Activated T-helper 1 cell treated with anti-CD3 and anti-CD28 coated beads, Interleukin-12 subunit alpha, Interleukin-12 subunit beta, Interleukin-2, Interleukin-4 antibody, amounts not matched to agents 30 ng/mL and 10 ng/mL and 1 ng/mL, durations not matched to agents 14 hours and 24 hours and 36 hours (primary cell): ENCODE measurements around the gene SPATS2. TPM values are rescaled to one million over a fixed set of nuclear protein-coding genes. Genes with fewer than 3 reads are reported as not detected.

ENCODE experiments used
- DNase-seq: peaks from one replicate; pipeline ENCODE4 v3.0.0; 2021; ENCODE audit warnings: low spot score
- H3K27ac Mint-ChIP-seq: one replicate; pipeline ENCODE4 v1.8.0; 2021; ENCODE audit warnings: mild to moderate bottlenecking, mixed read lengths
- H3K27me3 Mint-ChIP-seq: one replicate; pipeline ENCODE4 v1.8.0; 2022; ENCODE audit warnings: mild to moderate bottlenecking, moderate library complexity, mixed read lengths; ENCODE audit not compliant: insufficient read depth
- H3K36me3 Mint-ChIP-seq: one replicate; pipeline ENCODE4 v1.8.0; 2021; ENCODE audit warnings: low read depth, mixed read lengths
- H3K4me1 Mint-ChIP-seq: one replicate; pipeline ENCODE4 v1.8.0; 2021; ENCODE audit warnings: low read depth, mixed read lengths
- H3K4me3 Mint-ChIP-seq: one replicate; pipeline ENCODE4 v1.8.0; 2021; ENCODE audit warnings: mild to moderate bottlenecking, moderate library complexity, mixed read lengths
- H3K9me3 Mint-ChIP-seq: one replicate; pipeline ENCODE4 v1.8.0; 2021; ENCODE audit warnings: mixed read lengths
- intact Hi-C: fragments of 100-400 bp; cut with micrococcal nuclease; formaldehyde crosslinking; loops from one replicate; pipeline ENCODE4 v1.15.1; 2024
- total RNA-seq: library from RNA; stranded (reverse); gene quantifications from 2 replicates; pipeline ENCODE4 v1.2.3, GENCODE V29; 2022

SPATS2 gene
- total RNA-seq, 1 donor from 2014 or later = 12.0 TPM

GRCh38 chr12:49568442-49569162 is 201.3 kb downstream of the SPATS2 start:
- Mint-ChIP-seq H3K4me3 (peak overlapping the region; percentile 95), H3K36me3 (peaks cover 13% of the 10 kb centered on the region), H3K9me3 (no peaks in the 10 kb centered on the region), H3K27ac (peak overlapping the region; percentile 96), H3K27me3 (no peaks in the 10 kb centered on the region), H3K4me1 (peaks cover 53% of the 10 kb centered on the region)
- intact Hi-C loops = loop anchor here (1.0 to 10.0 kb wide), 10 partner anchors 12 to 456 kb away; partner anchors contain the start of genes BCDIN3D, FMNL3, PRPF40B and RACGAP1
- DNase-seq = no peak

Other genes with a start within 250 kb of the SPATS2 start
- gene TUBA1B, start 236.1 kb upstream of the SPATS2 start, total RNA-seq = 1,521 TPM in 2 replicates
- 46.7 and 47.2 TPM in 2 replicates for gene TUBA1A, start 178.4 kb upstream of the SPATS2 start, total RNA-seq
- gene TUBA1C, start 102.4 kb upstream of the SPATS2 start, total RNA-seq = 261 and 270 TPM in 2 replicates
- 0.20 TPM in 1 of 2 replicates, not detected in the other for gene PRPH, start 72.3 kb upstream of the SPATS2 start, total RNA-seq
- 46.0 TPM in 2 replicates for gene TROAP, start 44.2 kb upstream of the SPATS2 start, total RNA-seq
- not detected in 2 replicates for gene C1QL4, start 30.3 kb upstream of the SPATS2 start, total RNA-seq
- gene DNAJC22, start 20.6 kb upstream of the SPATS2 start, total RNA-seq = 0.16 TPM in 1 of 2 replicates, not detected in the other
- 0.93 and 1.6 TPM in 2 replicates for gene KCNH3, start 171.6 kb downstream of the SPATS2 start, total RNA-seq
- 77.1 and 77.9 TPM in 2 replicates for gene MCRS1, start 200.7 kb downstream of the SPATS2 start, total RNA-seq
- gene FAM186B, start 238.2 kb downstream of the SPATS2 start, total RNA-seq = 0.29 and 0.62 TPM in 2 replicates